ENCODE data around the gene PXN.
A peak's percentile ranks its signal among the peaks of the same experiment; 100 is the strongest.
"Not testable (repeated sequence)": the region's sequence is repeated elsewhere in the genome, so short reads cannot be mapped to it uniquely, and the experiment has no call there.

Gene PXN

GRCh38 chr12:120224304-120225199, 41.0 kb downstream of the PXN start:
- DNase-seq, result peak; percentile 15

GRCh38 chr12:120223458-120224303, 41.8 kb downstream of the PXN start:
- peak; percentile 43 for DNase-seq

GRCh38 chr12:120222288-120222832, 43.2 kb downstream of the PXN start:
- no peak for DNase-seq

GRCh38 chr12:120221576-120221900, 44.0 kb downstream of the PXN start:
- no peak for DNase-seq

GRCh38 chr12:120220838-120221575, 44.5 kb downstream of the PXN start:
- no peak for DNase-seq

GRCh38 chr12:120218680-120219606, 46.6 kb downstream of the PXN start:
- no peak for DNase-seq

- DNase-seq, result no peak
Measured at GRCh38 chr12:120216742-120217605, 48.6 kb downstream of the PXN start.

- no peak for DNase-seq
Measured at GRCh38 chr12:120215766-120216735, 49.5 kb downstream of the PXN start.

- no peak for DNase-seq
Measured at GRCh38 chr12:120215357-120215735, 50.2 kb downstream of the PXN start.

- no peak for DNase-seq
Measured at GRCh38 chr12:120214626-120215356, 50.7 kb downstream of the PXN start.

GRCh38 chr12:120213758-120214157, 51.8 kb downstream of the PXN start:
- DNase-seq, result no peak

GRCh38 chr12:120213182-120213581, 52.3 kb downstream of the PXN start:
- DNase-seq, result not testable (repeated sequence)

GRCh38 chr12:120212301-120212700, 53.2 kb downstream of the PXN start:
- no peak for DNase-seq

GRCh38 chr12:120211904-120212283, 53.6 kb downstream of the PXN start:
- DNase-seq, result no peak

GRCh38 chr12:120211243-120211903, 54.2 kb downstream of the PXN start:
- DNase-seq, result no peak

- no peak for DNase-seq
Measured at GRCh38 chr12:120209851-120210250, 55.7 kb downstream of the PXN start.

GRCh38 chr12:120207227-120207626, 58.3 kb downstream of the PXN start:
- no peak for DNase-seq

GRCh38 chr12:120206781-120207180, 58.7 kb downstream of the PXN start:
- not testable (repeated sequence) for DNase-seq
